Endothelial cell of umbilical vein (primary cell): ENCODE data around the gene CCDC138.

Experiments used
- CTCF ChIP-seq, 2 donors: IDR thresholded peaks; 1 replicate in 1 of 2; 2 replicates in 1 of 2; pipeline ENCODE4 v1.5.1; 2011; ENCODE audit warnings: low read length in 2 of 2, mild to moderate bottlenecking in 2 of 2, moderate library complexity in 2 of 2, control low read depth in 1 of 2, inconsistent platforms in 1 of 2, low read depth in 1 of 2; ENCODE audit not compliant: insufficient read depth in 1 of 2; ENCODE audit errors: extremely low read depth in 1 of 2
- MAX ChIP-seq: IDR thresholded peaks from 2 replicates; pipeline ENCODE4 v1.6.1; 2011; ENCODE audit not compliant: insufficient read depth, insufficient read length
- MYC ChIP-seq: IDR thresholded peaks from one replicate; pipeline ENCODE4 v1.6.1; 2011; ENCODE audit warnings: mild to moderate bottlenecking, low read depth, low read length
- POLR2A ChIP-seq: IDR thresholded peaks from 2 replicates; pipeline ENCODE4 v1.6.1; 2012; ENCODE audit warnings: low read depth, mild to moderate bottlenecking, control low read depth, low read length
- POLR2AphosphoS5 ChIP-seq: IDR thresholded peaks from 2 replicates; pipeline ENCODE4 v1.6.1; 2012; ENCODE audit warnings: low read depth, mild to moderate bottlenecking, control low read depth, low read length, moderate library complexity; ENCODE audit not compliant: insufficient read depth

- TF ChIP-seq MYC, result no peak
- TF ChIP-seq CTCF (IDR thresholded peaks at IDR 0.05; ENCODE audit: extremely low read depth in 1 of 2, insufficient read depth in 1 of 2, low read depth in 1 of 2, low read length in 2 of 2), result no peak
- no peak for TF ChIP-seq MAX
- no peak for TF ChIP-seq POLR2AphosphoS5
- TF ChIP-seq POLR2A, result no peak
Measured at GRCh38 chr2:108919571-108920373, 133.2 kb downstream of the CCDC138 start.
